ENCODE measurements around the gene PROS1. TPM values are rescaled to one million over a fixed set of nuclear protein-coding genes. Genes with fewer than 3 reads are reported as not detected.

The PROS1 gene
- total and polyA plus RNA-seq, 10 of the 15 experiments (the other 5 are each of a cell fraction or from before 2014, with no cell fraction given): 0.10 TPM; not detected in 9

- TF ChIP-seq MYC (IDR thresholded peaks at IDR 0.05; ENCODE audit: insufficient read depth, insufficient read length, insufficient replicate concordance, low read length, severe bottlenecking): no peak
- TF ChIP-seq POU2F2 (IDR thresholded peaks at IDR 0.05; ENCODE audit: borderline replicate concordance, low read depth, low read length): no peak
- TF ChIP-seq, protein P1, sequence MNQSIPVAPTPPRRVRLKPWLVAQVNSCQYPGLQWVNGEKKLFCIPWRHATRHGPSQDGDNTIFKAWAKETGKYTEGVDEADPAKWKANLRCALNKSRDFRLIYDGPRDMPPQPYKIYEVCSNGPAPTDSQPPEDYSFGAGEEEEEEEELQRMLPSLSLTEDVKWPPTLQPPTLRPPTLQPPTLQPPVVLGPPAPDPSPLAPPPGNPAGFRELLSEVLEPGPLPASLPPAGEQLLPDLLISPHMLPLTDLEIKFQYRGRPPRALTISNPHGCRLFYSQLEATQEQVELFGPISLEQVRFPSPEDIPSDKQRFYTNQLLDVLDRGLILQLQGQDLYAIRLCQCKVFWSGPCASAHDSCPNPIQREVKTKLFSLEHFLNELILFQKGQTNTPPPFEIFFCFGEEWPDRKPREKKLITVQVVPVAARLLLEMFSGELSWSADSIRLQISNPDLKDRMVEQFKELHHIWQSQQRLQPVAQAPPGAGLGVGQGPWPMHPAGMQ (IDR thresholded peaks at IDR 0.05; ENCODE audit: borderline replicate concordance): no peak
- no peak for TF ChIP-seq SIX5 (IDR thresholded peaks at IDR 0.05; ENCODE audit: low read depth, low read length, severe bottlenecking)
- no peak for TF ChIP-seq POLR2AphosphoS2 (IDR thresholded peaks at IDR 0.05; ENCODE audit: low read depth, low read length)
- no peak for TF ChIP-seq ZNF207 (IDR thresholded peaks at IDR 0.05; ENCODE audit: borderline replicate concordance)
- TF ChIP-seq, protein P2, sequence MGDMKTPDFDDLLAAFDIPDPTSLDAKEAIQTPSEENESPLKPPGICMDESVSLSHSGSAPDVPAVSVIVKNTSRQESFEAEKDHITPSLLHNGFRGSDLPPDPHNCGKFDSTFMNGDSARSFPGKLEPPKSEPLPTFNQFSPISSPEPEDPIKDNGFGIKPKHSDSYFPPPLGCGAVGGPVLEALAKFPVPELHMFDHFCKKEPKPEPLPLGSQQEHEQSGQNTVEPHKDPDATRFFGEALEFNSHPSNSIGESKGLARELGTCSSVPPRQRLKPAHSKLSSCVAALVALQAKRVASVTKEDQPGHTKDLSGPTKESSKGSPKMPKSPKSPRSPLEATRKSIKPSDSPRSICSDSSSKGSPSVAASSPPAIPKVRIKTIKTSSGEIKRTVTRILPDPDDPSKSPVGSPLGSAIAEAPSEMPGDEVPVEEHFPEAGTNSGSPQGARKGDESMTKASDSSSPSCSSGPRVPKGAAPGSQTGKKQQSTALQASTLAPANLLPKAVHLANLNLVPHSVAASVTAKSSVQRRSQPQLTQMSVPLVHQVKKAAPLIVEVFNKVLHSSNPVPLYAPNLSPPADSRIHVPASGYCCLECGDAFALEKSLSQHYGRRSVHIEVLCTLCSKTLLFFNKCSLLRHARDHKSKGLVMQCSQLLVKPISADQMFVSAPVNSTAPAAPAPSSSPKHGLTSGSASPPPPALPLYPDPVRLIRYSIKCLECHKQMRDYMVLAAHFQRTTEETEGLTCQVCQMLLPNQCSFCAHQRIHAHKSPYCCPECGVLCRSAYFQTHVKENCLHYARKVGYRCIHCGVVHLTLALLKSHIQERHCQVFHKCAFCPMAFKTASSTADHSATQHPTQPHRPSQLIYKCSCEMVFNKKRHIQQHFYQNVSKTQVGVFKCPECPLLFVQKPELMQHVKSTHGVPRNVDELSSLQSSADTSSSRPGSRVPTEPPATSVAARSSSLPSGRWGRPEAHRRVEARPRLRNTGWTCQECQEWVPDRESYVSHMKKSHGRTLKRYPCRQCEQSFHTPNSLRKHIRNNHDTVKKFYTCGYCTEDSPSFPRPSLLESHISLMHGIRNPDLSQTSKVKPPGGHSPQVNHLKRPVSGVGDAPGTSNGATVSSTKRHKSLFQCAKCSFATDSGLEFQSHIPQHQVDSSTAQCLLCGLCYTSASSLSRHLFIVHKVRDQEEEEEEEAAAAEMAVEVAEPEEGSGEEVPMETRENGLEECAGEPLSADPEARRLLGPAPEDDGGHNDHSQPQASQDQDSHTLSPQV (IDR thresholded peaks at IDR 0.05): no peak
- TF ChIP-seq SMAD1 (IDR thresholded peaks at IDR 0.05; ENCODE audit: low read depth, partially characterized antibody): no peak
- TF ChIP-seq CHD4 (IDR thresholded peaks at IDR 0.05): no peak
These were observed 34.6 kb upstream of the PROS1 start (continued) for GRCh38 chr3:94008253-94008652.

All from GM12878 (cell line).